Suprapubic skin (tissue), 4 donors: Measurements from ENCODE around the gene PIK3CD. TPM values are rescaled to one million over a fixed set of nuclear protein-coding genes. Genes with fewer than 3 reads are reported as not detected.
"Not testable (repeated sequence)": the region's sequence is repeated elsewhere in the genome, so short reads cannot be mapped to it uniquely, and the experiment has no call there.

ENCODE experiments used
- DNase-seq, 2 donors: peaks; one replicate each; pipeline ENCODE4 v3.0.0-alpha.2; 2019; ENCODE audit warnings: low spot score in 2 of 2
- H3K27ac ChIP-seq: fragments of 200-600 bp; sonication (generic); one replicate; pipeline ENCODE4 v1.5.1; 2019
- H3K27me3 ChIP-seq: fragments of 200-600 bp; sonication (generic); one replicate; pipeline ENCODE4 v1.5.1; 2019
- H3K36me3 ChIP-seq: fragments of 200-600 bp; sonication (generic); one replicate; pipeline ENCODE4 v1.5.1; 2019
- H3K4me1 ChIP-seq: fragments of 200-600 bp; sonication (generic); one replicate; pipeline ENCODE4 v1.5.1; 2019
- H3K4me3 ChIP-seq: fragments of 200-600 bp; sonication (generic); one replicate; pipeline ENCODE4 v1.5.1; 2019; ENCODE audit warnings: mild to moderate bottlenecking
- H3K9me3 ChIP-seq: fragments of 200-600 bp; sonication (generic); one replicate; pipeline ENCODE4 v1.5.1; 2019
- CTCF ChIP-seq, 2 donors: fragments of 200-600 bp in 1 of 2; fragments of 450-650 bp in 1 of 2; sonication (generic) in 1 of 2; IDR thresholded peaks; one replicate each; pipeline ENCODE4 v1.5.1; 2016 to 2019; ENCODE audit warnings: antibody characterized with exemption in 2 of 2, mild to moderate bottlenecking in 1 of 2, moderate library complexity in 1 of 2
- EP300 ChIP-seq: sonication (generic); formaldehyde crosslinking; IDR thresholded peaks from one replicate; pipeline ENCODE4 v1.6.1; 2017; ENCODE audit warnings: antibody characterized with exemption
- POLR2A ChIP-seq, 2 donors: fragments of 450-650 bp; IDR thresholded peaks; one replicate each; pipeline ENCODE4 v1.6.1; 2017; ENCODE audit warnings: antibody characterized with exemption in 2 of 2, mild to moderate bottlenecking in 2 of 2, moderate library complexity in 2 of 2
- POLR2AphosphoS5 ChIP-seq, 3 donors: sonication (generic); formaldehyde crosslinking; IDR thresholded peaks; one replicate each; pipeline ENCODE4 v1.6.1; 2017; ENCODE audit warnings: antibody characterized with exemption in 3 of 3
- WGBS: methylation state at CpG from one replicate; pipeline ENCODE4 v1.1.5; 2018; 5-methylcytosine and 5-hydroxymethylcytosine counted together
- total RNA-seq, 4 donors: library from RNA; depleted of rRNA; stranded (reverse); fragments of >200 nt; gene quantifications; one replicate each; pipeline ENCODE4 v1.1.0, GENCODE V29; 2016

The PIK3CD gene
- total RNA-seq, 4 donors from 2014 or later, result 4.0 to 8.6 (median 6.4) TPM

GRCh38 chr1:9624081-9624480 is 27.4 kb upstream of the PIK3CD start:
- Histone ChIP-seq H3K4me3 (no peak overlapping the region), H3K27ac (no peak overlapping the region), H3K36me3 (no peaks in the 10 kb centered on the region), H3K9me3 (no peaks in the 10 kb centered on the region), H3K4me1 (peaks cover 5% of the 10 kb centered on the region), H3K27me3 (peaks cover 9% of the 10 kb centered on the region)
- DNase-seq, result no peak
- TF ChIP-seq EP300 (no peak), CTCF (IDR thresholded peaks at IDR 0.05) (no peak), POLR2AphosphoS5 (IDR thresholded peaks at IDR 0.05) (no peak), POLR2A (IDR thresholded peaks at IDR 0.05) (no peak)
- WGBS, result 94% methylated on average over 2 of the region's 2 CpGs

DNA sequence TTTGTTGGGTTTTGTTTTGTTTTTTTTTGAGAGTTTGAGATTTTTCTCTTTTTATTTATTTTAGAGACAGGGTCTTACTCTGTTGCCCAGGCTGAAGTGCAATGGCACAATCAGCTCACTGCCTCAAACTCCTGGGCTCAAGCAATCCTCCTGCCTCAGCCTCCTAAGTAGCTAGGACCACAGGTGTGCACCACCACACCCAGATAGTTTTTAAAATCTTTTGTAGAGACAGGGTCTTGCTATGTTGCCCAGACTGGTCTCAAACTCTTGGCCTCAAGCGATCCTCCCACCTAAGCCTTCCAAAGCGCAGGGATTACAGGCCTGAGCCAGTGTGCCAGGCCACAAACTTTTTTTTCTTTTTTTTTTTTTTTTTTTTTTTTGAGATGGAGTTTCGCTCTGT is 26.5 kb upstream of the PIK3CD start:
- H3K36me3 ChIP-seq, H3K27me3 ChIP-seq, H3K27ac ChIP-seq, DNase-seq, H3K4me3 ChIP-seq, H3K4me1 ChIP-seq, H3K9me3 ChIP-seq: not testable (repeated sequence)
- 98% methylated on average over 3 of the region's 3 CpGs for WGBS

- Histone ChIP-seq H3K4me3 (no peak overlapping the region), H3K4me1 (peaks cover 5% of the 10 kb centered on the region), H3K9me3 (no peaks in the 10 kb centered on the region), H3K27ac (no peak overlapping the region), H3K27me3 (peaks cover 4% of the 10 kb centered on the region), H3K36me3 (no peaks in the 10 kb centered on the region)
- DNase-seq, result no peak
- TF ChIP-seq POLR2A (IDR thresholded peaks at IDR 0.05) (no peak), POLR2AphosphoS5 (IDR thresholded peaks at IDR 0.05) (no peak), CTCF (IDR thresholded peaks at IDR 0.05) (no peak), EP300 (no peak)
- 54% methylated on average over 9 of the region's 9 CpGs for WGBS
Observed at GRCh38 chr1:9626201-9626608, 25.3 kb upstream of the PIK3CD start.

GRCh38 chr1:9628541-9629444 is 22.7 kb upstream of the PIK3CD start:
- peaks cover 4% of the 10 kb centered on the region for H3K27me3 ChIP-seq

GRCh38 chr1:9629445-9630201 is 21.9 kb upstream of the PIK3CD start:
- Histone ChIP-seq H3K27ac (no peak overlapping the region), H3K27me3 (peaks cover 4% of the 10 kb centered on the region), H3K4me1 (peaks cover 5% of the 10 kb centered on the region), H3K36me3 (no peaks in the 10 kb centered on the region), H3K4me3 (no peak overlapping the region), H3K9me3 (no peaks in the 10 kb centered on the region)
- TF ChIP-seq POLR2A (IDR thresholded peaks at IDR 0.05) (no peak), CTCF (IDR thresholded peaks at IDR 0.05) (no peak), POLR2AphosphoS5 (IDR thresholded peaks at IDR 0.05) (no peak), EP300 (no peak)
- DNase-seq, result no peak
- 62% methylated on average over 29 of the region's 29 CpGs for WGBS

More at GRCh38 chr1:9628541-9629444, 22.7 kb upstream of the PIK3CD start:
- 80% methylated on average over 22 of the region's 23 CpGs for WGBS
- Histone ChIP-seq H3K36me3 (no peaks in the 10 kb centered on the region), H3K9me3 (no peaks in the 10 kb centered on the region), H3K4me1 (peaks cover 5% of the 10 kb centered on the region), H3K27ac (no peak overlapping the region), H3K4me3 (no peak overlapping the region)
- no peak for TF ChIP-seq POLR2A (IDR thresholded peaks at IDR 0.05)
- DNase-seq, result no peak
